HG02642 (cell line): Measurements from ENCODE around the gene SEPHS1.
A peak's percentile ranks its signal among the peaks of the same experiment; 100 is the strongest.

ENCODE experiments used
- ATAC-seq: cut with Tn5 transposase; IDR thresholded peaks from one replicate; pipeline ENCODE4 v1.9.1; 2021; ENCODE audit warnings: mild to moderate bottlenecking; ENCODE audit not compliant: unreplicated experiment, poor library complexity

The SEPHS1 gene

GRCh38 chr10:13329565-13329964 lies 18.5 kb downstream of the SEPHS1 start:
- ATAC-seq = no peak

- ATAC-seq = no peak
These were observed 19.5 kb downstream of the SEPHS1 start for GRCh38 chr10:13328613-13329012.

- ATAC-seq = no peak
These were observed 20.0 kb downstream of the SEPHS1 start for GRCh38 chr10:13328126-13328525.

- ATAC-seq = no peak
These were observed 20.6 kb downstream of the SEPHS1 start for GRCh38 chr10:13327534-13327933.

GRCh38 chr10:13322615-13323148 lies 25.4 kb downstream of the SEPHS1 start:
- no peak for ATAC-seq

GRCh38 chr10:13321576-13321975 lies 26.5 kb downstream of the SEPHS1 start:
- ATAC-seq = no peak

- ATAC-seq = no peak
These were observed 28.9 kb downstream of the SEPHS1 start for GRCh38 chr10:13319166-13319565.

GRCh38 chr10:13317474-13317873 lies 30.6 kb downstream of the SEPHS1 start:
- ATAC-seq = no peak

GRCh38 chr10:13316635-13317311 lies 31.3 kb downstream of the SEPHS1 start:
- ATAC-seq = no peak

- no peak for ATAC-seq
These were observed 32.7 kb downstream of the SEPHS1 start for GRCh38 chr10:13315361-13315760.

- no peak for ATAC-seq
These were observed 36.9 kb downstream of the SEPHS1 start for GRCh38 chr10:13311177-13311575.

- no peak for ATAC-seq
These were observed 37.4 kb downstream of the SEPHS1 start for GRCh38 chr10:13310518-13311176.

GRCh38 chr10:13309792-13310191 lies 38.3 kb downstream of the SEPHS1 start:
- no peak for ATAC-seq

- ATAC-seq = no peak
These were observed 40.0 kb downstream of the SEPHS1 start for GRCh38 chr10:13308096-13308495.

- ATAC-seq = no peak
These were observed 42.0 kb downstream of the SEPHS1 start for GRCh38 chr10:13306103-13306502.

GRCh38 chr10:13302821-13303555 lies 45.1 kb downstream of the SEPHS1 start:
- no peak for ATAC-seq

GRCh38 chr10:13299437-13300287 lies 48.4 kb downstream of the SEPHS1 start, which contains the start of gene PHYH:
Gene PHYH, minus strand, starts transcription at chr10:13300064. Its CDS starts 22 bp downstream, at chr10:13300042.
- ATAC-seq = peak; percentile 73

- no peak for ATAC-seq
These were observed 49.2 kb downstream of the SEPHS1 start for GRCh38 chr10:13298748-13299436.

GRCh38 chr10:13296476-13296875 lies 51.6 kb downstream of the SEPHS1 start:
- ATAC-seq = no peak

- ATAC-seq = no peak
These were observed 53.3 kb downstream of the SEPHS1 start for GRCh38 chr10:13294784-13295183.
